CD4-positive, alpha-beta T cell (primary cell): Measurements from ENCODE around the gene SLC38A11. TPM values are rescaled to one million over a fixed set of nuclear protein-coding genes. Genes with fewer than 3 reads are reported as not detected.

Experiments
- ATAC-seq: fragments of 200-7000 bp; cut with Tn5 transposase; one replicate; pipeline ENCODE4 v1.10.0; 2022; ENCODE audit warnings: mild to moderate bottlenecking; ENCODE audit not compliant: poor library complexity
- CTCF ChIA-PET: fragments of 350-600 bp; sonication (Branson Sonifier 250); formaldehyde crosslinking; loops from one replicate; lab custom pipeline; 2021; ENCODE audit warnings: antibody characterized with exemption, inconsistent platforms; lab: Charles Lee
- POLR2A ChIA-PET: fragments of 350-600 bp; sonication (Branson Sonifier 250); formaldehyde crosslinking; loops from one replicate; lab custom pipeline; 2021; ENCODE audit warnings: antibody characterized with exemption, inconsistent platforms; lab: Charles Lee
- DNase-seq, 14 experiments: peaks; one replicate each; pipeline ENCODE4 v3.0.0-alpha.2; 2013 to 2020; ENCODE audit warnings: mixed read lengths in 2 of 14
- H3K27ac ChIP-seq, 2 donors: one replicate each; pipeline versions ENCODE4 v1.5.1 to v1.7.0; 2013; ENCODE audit warnings: low read length in 2 of 2, low read depth in 1 of 2, mild to moderate bottlenecking in 1 of 2
- H3K27me3 ChIP-seq, 2 experiments: 1 replicate in 1 of 2; 2 replicates in 1 of 2; pipeline versions ENCODE4 v1.6.1 to v1.7.0; 2013; ENCODE audit warnings: low read length in 2 of 2, control low read depth in 1 of 2, mild to moderate bottlenecking in 1 of 2, moderate library complexity in 1 of 2; ENCODE audit not compliant: insufficient read depth in 2 of 2, control insufficient read depth in 1 of 2
- H3K36me3 ChIP-seq: one replicate; pipeline ENCODE4 v1.6.1; 2013; ENCODE audit warnings: low read length, control low read depth; ENCODE audit not compliant: insufficient read depth
- H3K4me1 ChIP-seq: one replicate; pipeline ENCODE4 v1.6.1; 2013; ENCODE audit warnings: low read length, control low read depth; ENCODE audit not compliant: insufficient read depth
- H3K4me3 ChIP-seq: one replicate; pipeline ENCODE4 v1.5.1; 2013; ENCODE audit warnings: mild to moderate bottlenecking, low read length, moderate library complexity
- H3K9me3 ChIP-seq, 2 experiments: 1 replicate in 1 of 2; 2 replicates in 1 of 2; pipeline versions ENCODE4 v1.6.1 to v1.7.0; 2013; ENCODE audit warnings: low read length in 2 of 2, mild to moderate bottlenecking in 2 of 2, control low read depth in 1 of 2, moderate library complexity in 1 of 2; ENCODE audit not compliant: control insufficient read depth in 1 of 2, insufficient read depth in 1 of 2
- H3K27ac Mint-ChIP-seq: one replicate; pipeline ENCODE4 v1.8.0; 2020; ENCODE audit warnings: mixed read lengths
- H3K27me3 Mint-ChIP-seq: one replicate; pipeline ENCODE4 v1.8.0; 2021; ENCODE audit warnings: mixed read lengths
- H3K36me3 Mint-ChIP-seq: one replicate; pipeline ENCODE4 v1.8.0; 2021; ENCODE audit warnings: low read depth, mixed read lengths
- H3K4me1 Mint-ChIP-seq: one replicate; pipeline ENCODE4 v1.8.0; 2021; ENCODE audit warnings: low read depth, mixed read lengths
- H3K4me3 Mint-ChIP-seq: one replicate; pipeline ENCODE4 v1.8.0; 2020; ENCODE audit warnings: mild to moderate bottlenecking, mixed read lengths
- H3K9me3 Mint-ChIP-seq: one replicate; pipeline ENCODE4 v1.8.0; 2020; ENCODE audit warnings: mixed read lengths
- CTCF ChIP-seq: fragments of 200-600 bp; IDR thresholded peaks from one replicate; pipeline ENCODE4 v1.8.0; 2022; ENCODE audit warnings: antibody characterized with exemption, mild to moderate bottlenecking
- intact Hi-C, 2 experiments: fragments of 100-400 bp; cut with DNase I in 1 of 2; cut with micrococcal nuclease in 1 of 2; formaldehyde crosslinking; loops; one replicate each; pipeline versions ENCODE4 v1.15.1 to v1.9.0; 2023 to 2025; cut with DNase I, micrococcal nuclease
- total RNA-seq, 174 experiments: library from RNA in 2 of 174; stranded (reverse) in 2 of 174; gene quantifications; one replicate each; pipeline ENCODE4 v1.2.3 and lab custom pipeline; 2021 to 2026

The SLC38A11 gene
- total RNA-seq, 2 experiments from 2014 or later: not detected

- H3K27ac Mint-ChIP-seq: no peak overlapping the region
- H3K36me3 Mint-ChIP-seq: no peaks in the 10 kb centered on the region
- ChIA-PET POLR2A (no interaction called here), CTCF (no interaction called here)
- Histone ChIP-seq H3K27ac (no peak overlapping the region), H3K4me1 (no peaks in the 10 kb centered on the region), H3K27me3 (no peaks in the 10 kb centered on the region), H3K9me3 (peaks cover 0 to 5% of the 10 kb centered on the region in 2 experiments), H3K36me3 (no peaks in the 10 kb centered on the region), H3K4me3 (no peak overlapping the region)
- no peaks in the 10 kb centered on the region for H3K27me3 Mint-ChIP-seq
- no peaks in the 10 kb centered on the region for H3K4me1 Mint-ChIP-seq
- intact Hi-C loops: no loop called here
- no peak for ATAC-seq
- no peaks in the 10 kb centered on the region for H3K9me3 Mint-ChIP-seq
- TF ChIP-seq CTCF: no peak
- H3K4me3 Mint-ChIP-seq: no peak overlapping the region
- no peak for DNase-seq
Observed at GRCh38 chr2:164967781-164968228, 12.5 kb upstream of the SLC38A11 start.

GRCh38 chr2:164967361-164967760 is 12.0 kb upstream of the SLC38A11 start:
- DNase-seq: no peak
- no peaks in the 10 kb centered on the region for H3K9me3 Mint-ChIP-seq
- peaks cover 0 to 5% of the 10 kb centered on the region in 2 experiments for H3K9me3 ChIP-seq
- ChIA-PET POLR2A (no interaction called here), CTCF (no interaction called here)
- H3K36me3 Mint-ChIP-seq: no peaks in the 10 kb centered on the region
- ATAC-seq: no peak
- TF ChIP-seq CTCF: no peak
- no peaks in the 10 kb centered on the region for H3K4me1 ChIP-seq
- no peak overlapping the region for H3K4me3 ChIP-seq
- no peaks in the 10 kb centered on the region for H3K36me3 ChIP-seq
- H3K4me3 Mint-ChIP-seq: no peak overlapping the region
- H3K27me3 Mint-ChIP-seq: no peaks in the 10 kb centered on the region
- no peaks in the 10 kb centered on the region for H3K27me3 ChIP-seq
- H3K4me1 Mint-ChIP-seq: no peaks in the 10 kb centered on the region
- intact Hi-C loops: no loop called here
- H3K27ac ChIP-seq: no peak overlapping the region
- H3K27ac Mint-ChIP-seq: no peak overlapping the region

GRCh38 chr2:164964700-164965099 is 9.4 kb upstream of the SLC38A11 start:
- Mint-ChIP-seq H3K4me1 (no peaks in the 10 kb centered on the region), H3K9me3 (no peaks in the 10 kb centered on the region), H3K27ac (no peak overlapping the region), H3K4me3 (no peak overlapping the region), H3K36me3 (no peaks in the 10 kb centered on the region), H3K27me3 (no peaks in the 10 kb centered on the region)
- ChIA-PET CTCF (no interaction called here), POLR2A (no interaction called here)
- intact Hi-C loops: no loop called here
- Histone ChIP-seq H3K4me1 (no peaks in the 10 kb centered on the region), H3K4me3 (no peak overlapping the region), H3K9me3 (peaks cover 0 to 5% of the 10 kb centered on the region in 2 experiments), H3K27ac (no peak overlapping the region), H3K27me3 (no peaks in the 10 kb centered on the region), H3K36me3 (no peaks in the 10 kb centered on the region)
- ATAC-seq: no peak
- DNase-seq: no peak
- TF ChIP-seq CTCF: no peak
